HepG2 (cell line): ENCODE measurements around the gene GBGT1. TPM values are rescaled to one million over a fixed set of nuclear protein-coding genes. Genes with fewer than 3 reads are reported as not detected.

Source experiments
- ARNT ChIP-seq: fragments of 450-650 bp; IDR thresholded peaks from 2 replicates; pipeline ENCODE4 v1.6.1; 2017
- BRCA1 ChIP-seq: sonication (generic); formaldehyde crosslinking; IDR thresholded peaks from 2 replicates; pipeline ENCODE4 v1.4.0; 2020; ENCODE audit warnings: missing genetic modification reagents
- CSRNP2 ChIP-seq: sonication (generic); formaldehyde crosslinking; conservative IDR thresholded peaks from 2 replicates; pipeline ENCODE4 v1.8.0; 2022; ENCODE audit warnings: low read depth, missing genetic modification reagents
- HOXA9 ChIP-seq: sonication (generic); formaldehyde crosslinking; IDR thresholded peaks from 2 replicates; pipeline ENCODE4 v1.8.1; 2022; ENCODE audit warnings: missing genetic modification reagents, mild to moderate bottlenecking, moderate library complexity, borderline replicate concordance
- JUNB ChIP-seq: sonication (generic); formaldehyde crosslinking; IDR thresholded peaks from 2 replicates; pipeline ENCODE4 v1.8.0; 2022; ENCODE audit warnings: missing genetic modification reagents, mild to moderate bottlenecking, borderline replicate concordance
- KLF11 ChIP-seq: IDR thresholded peaks from 2 replicates; pipeline ENCODE4 v1.6.1; 2016; ENCODE audit warnings: missing compliant biosample characterization
- MAFK ChIP-seq, 2 experiments: IDR thresholded peaks in 1 of 2; conservative IDR thresholded peaks in 1 of 2; 2 replicates each; pipeline ENCODE4 v1.6.1; 2011; ENCODE audit warnings: improper control_type of control experiment in 2 of 2, low read length in 2 of 2
- MAZ ChIP-seq, 2 experiments: sonication (generic) in 1 of 2; formaldehyde crosslinking in 1 of 2; IDR thresholded peaks; 2 replicates each; pipeline versions ENCODE4 v1.5.0 to v1.6.1; 2012 to 2020; ENCODE audit warnings: low read depth in 2 of 2, mild to moderate bottlenecking in 2 of 2, borderline replicate concordance in 1 of 2, improper control_type of control experiment in 1 of 2, low read length in 1 of 2, missing genetic modification reagents in 1 of 2, moderate library complexity in 1 of 2
- NFYB ChIP-seq: sonication (generic); formaldehyde crosslinking; IDR thresholded peaks from 2 replicates; pipeline ENCODE4 v1.4.0; 2020; ENCODE audit warnings: missing genetic modification reagents
- TBL1XR1 ChIP-seq: fragments of 150-350 bp; IDR thresholded peaks from 2 replicates; pipeline ENCODE4 v1.6.1; 2014; ENCODE audit warnings: borderline replicate concordance, low read length; ENCODE audit not compliant: partially characterized antibody
- TEAD2 ChIP-seq: sonication (generic); formaldehyde crosslinking; IDR thresholded peaks from 2 replicates; pipeline ENCODE4 v1.9.0; 2021; ENCODE audit warnings: missing genetic modification reagents
- ZFP91 ChIP-seq: sonication (generic); formaldehyde crosslinking; IDR thresholded peaks from 2 replicates; pipeline ENCODE4 v1.9.0; 2022; ENCODE audit warnings: missing genetic modification reagents, mild to moderate bottlenecking, borderline replicate concordance
- ZNF460 ChIP-seq: sonication (generic); formaldehyde crosslinking; IDR thresholded peaks from 2 replicates; pipeline ENCODE4 v1.5.1; 2020; ENCODE audit warnings: missing genetic modification reagents, mild to moderate bottlenecking, borderline replicate concordance
- ZNF496 ChIP-seq: sonication (generic); formaldehyde crosslinking; IDR thresholded peaks from 2 replicates; pipeline ENCODE4 v1.8.1; 2023; ENCODE audit warnings: mild to moderate bottlenecking, moderate library complexity, missing genetic modification reagents; ENCODE audit not compliant: insufficient replicate concordance
- ZNF501 ChIP-seq: sonication (generic); formaldehyde crosslinking; IDR thresholded peaks from 2 replicates; pipeline ENCODE4 v1.5.1; 2020; ENCODE audit warnings: mild to moderate bottlenecking, moderate library complexity, missing genetic modification reagents
- ZNF513 ChIP-seq: sonication (generic); formaldehyde crosslinking; conservative IDR thresholded peaks from 2 replicates; pipeline ENCODE4 v1.5.0; 2020; ENCODE audit warnings: missing genetic modification reagents
- ZNF674 ChIP-seq: sonication (generic); formaldehyde crosslinking; IDR thresholded peaks from 2 replicates; pipeline ENCODE4 v1.5.0; 2020; ENCODE audit warnings: low read depth, mild to moderate bottlenecking, missing genetic modification reagents
- ZNF776 ChIP-seq: sonication (generic); formaldehyde crosslinking; IDR thresholded peaks from 2 replicates; pipeline ENCODE4 v1.4.0; 2020; ENCODE audit warnings: mild to moderate bottlenecking, missing genetic modification reagents
- polyA plus RNA-seq, 8 experiments: library from polyadenylated mRNA; depleted of rRNA in 3 of 8; stranded (reverse) in 7 of 8; unstranded in 1 of 8; fragments of >200 nt; fragmentation: Illumina TruSeq in 4 of 8; extraction: Trizol in 4 of 8; gene quantifications; 2 replicates each; pipeline versions ENCODE4 v1.2.1 to v1.2.3, GENCODE V29; 2011 to 2016; ENCODE audit warnings: low read depth in 4 of 8, missing spikeins in 1 of 8, mixed read lengths in 1 of 8; ENCODE audit not compliant: insufficient read depth in 1 of 8
- total RNA-seq, 5 experiments: library from RNA; depleted of rRNA; stranded (reverse); fragments of >200 nt; fragmentation: Illumina TruSeq; extraction: Trizol; gene quantifications; 2 replicates each; pipeline ENCODE4 v1.2.3, GENCODE V29; 2016; ENCODE audit warnings: low read depth in 1 of 5
- TF ChIP-seq, protein P1 (sequence below): sonication (generic); formaldehyde crosslinking; IDR thresholded peaks from 2 replicates; pipeline ENCODE4 v1.4.0; 2020; ENCODE audit warnings: missing genetic modification reagents
- TF ChIP-seq, protein P2 (sequence below): IDR thresholded peaks from 2 replicates; pipeline ENCODE4 v1.6.1; 2012; ENCODE audit warnings: low read length, improper control_type of control experiment

The GBGT1 gene
- total and polyA plus RNA-seq, 2 of the 13 experiments (the other 11 are each of a cell fraction or from before 2014, with no cell fraction given), result not detected

- TF ChIP-seq TEAD2 (no peak), CSRNP2 (CRISPR knock-in tag) (no peak), ZNF776 (no peak), BRCA1 (CRISPR knock-in tag) (no peak), JUNB (CRISPR knock-in tag) (no peak), NFYB (no peak), ZNF460 (no peak), ZNF496 (CRISPR knock-in tag) (no peak), ARNT (no peak), ZNF674 (CRISPR knock-in tag) (no peak), ZNF501 (CRISPR knock-in tag) (peak; percentile 28; the same call in 1 of the 2 replicates), HOXA9 (CRISPR knock-in tag) (no peak), MAFK (conservative IDR thresholded peaks at IDR 0.05 in 1 of 2, IDR thresholded peaks at IDR 0.05 in 1 of 2; ENCODE audit: low read length in 2 of 2) (no peak), TBL1XR1 (no peak), MAZ (IDR thresholded peaks at IDR 0.05; ENCODE audit: borderline replicate concordance, low read depth, low read length) (no peak), MAZ (CRISPR knock-in tag; IDR thresholded peaks at IDR 0.05; ENCODE audit: low read depth) (no peak), ZNF513 (CRISPR knock-in tag) (no peak), KLF11 (CRISPR knock-in tag) (no peak), ZFP91 (CRISPR knock-in tag) (peak; percentile 0; the same call in 1 of the 2 replicates)
- TF ChIP-seq, protein P1, sequence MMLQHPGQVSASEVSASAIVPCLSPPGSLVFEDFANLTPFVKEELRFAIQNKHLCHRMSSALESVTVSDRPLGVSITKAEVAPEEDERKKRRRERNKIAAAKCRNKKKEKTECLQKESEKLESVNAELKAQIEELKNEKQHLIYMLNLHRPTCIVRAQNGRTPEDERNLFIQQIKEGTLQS (CRISPR knock-in tag), result no peak
- TF ChIP-seq, protein P2, sequence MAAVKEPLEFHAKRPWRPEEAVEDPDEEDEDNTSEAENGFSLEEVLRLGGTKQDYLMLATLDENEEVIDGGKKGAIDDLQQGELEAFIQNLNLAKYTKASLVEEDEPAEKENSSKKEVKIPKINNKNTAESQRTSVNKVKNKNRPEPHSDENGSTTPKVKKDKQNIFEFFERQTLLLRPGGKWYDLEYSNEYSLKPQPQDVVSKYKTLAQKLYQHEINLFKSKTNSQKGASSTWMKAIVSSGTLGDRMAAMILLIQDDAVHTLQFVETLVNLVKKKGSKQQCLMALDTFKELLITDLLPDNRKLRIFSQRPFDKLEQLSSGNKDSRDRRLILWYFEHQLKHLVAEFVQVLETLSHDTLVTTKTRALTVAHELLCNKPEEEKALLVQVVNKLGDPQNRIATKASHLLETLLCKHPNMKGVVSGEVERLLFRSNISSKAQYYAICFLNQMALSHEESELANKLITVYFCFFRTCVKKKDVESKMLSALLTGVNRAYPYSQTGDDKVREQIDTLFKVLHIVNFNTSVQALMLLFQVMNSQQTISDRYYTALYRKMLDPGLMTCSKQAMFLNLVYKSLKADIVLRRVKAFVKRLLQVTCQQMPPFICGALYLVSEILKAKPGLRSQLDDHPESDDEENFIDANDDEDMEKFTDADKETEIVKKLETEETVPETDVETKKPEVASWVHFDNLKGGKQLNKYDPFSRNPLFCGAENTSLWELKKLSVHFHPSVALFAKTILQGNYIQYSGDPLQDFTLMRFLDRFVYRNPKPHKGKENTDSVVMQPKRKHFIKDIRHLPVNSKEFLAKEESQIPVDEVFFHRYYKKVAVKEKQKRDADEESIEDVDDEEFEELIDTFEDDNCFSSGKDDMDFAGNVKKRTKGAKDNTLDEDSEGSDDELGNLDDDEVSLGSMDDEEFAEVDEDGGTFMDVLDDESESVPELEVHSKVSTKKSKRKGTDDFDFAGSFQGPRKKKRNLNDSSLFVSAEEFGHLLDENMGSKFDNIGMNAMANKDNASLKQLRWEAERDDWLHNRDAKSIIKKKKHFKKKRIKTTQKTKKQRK, result no peak
These were observed 42.4 kb downstream of the GBGT1 start, which contains the start of gene RALGDS (continued) for GRCh38 chr9:133121198-133121914.
